CD4-positive, alpha-beta T cell (primary cell): ENCODE results near the gene BPIFB1. TPM values are rescaled to one million over a fixed set of nuclear protein-coding genes. Genes with fewer than 3 reads are reported as not detected.

ENCODE experiments used
- ATAC-seq: fragments of 200-7000 bp; cut with Tn5 transposase; one replicate; pipeline ENCODE4 v1.10.0; 2022; ENCODE audit warnings: mild to moderate bottlenecking; ENCODE audit not compliant: poor library complexity
- CTCF ChIA-PET: fragments of 350-600 bp; sonication (Branson Sonifier 250); formaldehyde crosslinking; loops from one replicate; lab custom pipeline; 2021; ENCODE audit warnings: antibody characterized with exemption, inconsistent platforms; lab: Charles Lee
- POLR2A ChIA-PET: fragments of 350-600 bp; sonication (Branson Sonifier 250); formaldehyde crosslinking; loops from one replicate; lab custom pipeline; 2021; ENCODE audit warnings: antibody characterized with exemption, inconsistent platforms; lab: Charles Lee
- DNase-seq, 14 experiments: peaks; one replicate each; pipeline ENCODE4 v3.0.0-alpha.2; 2013 to 2020; ENCODE audit warnings: mixed read lengths in 2 of 14
- H3K27ac ChIP-seq, 2 donors: one replicate each; pipeline versions ENCODE4 v1.5.1 to v1.7.0; 2013; ENCODE audit warnings: low read length in 2 of 2, low read depth in 1 of 2, mild to moderate bottlenecking in 1 of 2
- H3K27me3 ChIP-seq, 2 experiments: 1 replicate in 1 of 2; 2 replicates in 1 of 2; pipeline versions ENCODE4 v1.6.1 to v1.7.0; 2013; ENCODE audit warnings: low read length in 2 of 2, control low read depth in 1 of 2, mild to moderate bottlenecking in 1 of 2, moderate library complexity in 1 of 2; ENCODE audit not compliant: insufficient read depth in 2 of 2, control insufficient read depth in 1 of 2
- H3K36me3 ChIP-seq: one replicate; pipeline ENCODE4 v1.6.1; 2013; ENCODE audit warnings: low read length, control low read depth; ENCODE audit not compliant: insufficient read depth
- H3K4me1 ChIP-seq: one replicate; pipeline ENCODE4 v1.6.1; 2013; ENCODE audit warnings: low read length, control low read depth; ENCODE audit not compliant: insufficient read depth
- H3K4me3 ChIP-seq: one replicate; pipeline ENCODE4 v1.5.1; 2013; ENCODE audit warnings: mild to moderate bottlenecking, low read length, moderate library complexity
- H3K9me3 ChIP-seq, 2 experiments: 1 replicate in 1 of 2; 2 replicates in 1 of 2; pipeline versions ENCODE4 v1.6.1 to v1.7.0; 2013; ENCODE audit warnings: low read length in 2 of 2, mild to moderate bottlenecking in 2 of 2, control low read depth in 1 of 2, moderate library complexity in 1 of 2; ENCODE audit not compliant: control insufficient read depth in 1 of 2, insufficient read depth in 1 of 2
- H3K27ac Mint-ChIP-seq: one replicate; pipeline ENCODE4 v1.8.0; 2020; ENCODE audit warnings: mixed read lengths
- H3K27me3 Mint-ChIP-seq: one replicate; pipeline ENCODE4 v1.8.0; 2021; ENCODE audit warnings: mixed read lengths
- H3K36me3 Mint-ChIP-seq: one replicate; pipeline ENCODE4 v1.8.0; 2021; ENCODE audit warnings: low read depth, mixed read lengths
- H3K4me1 Mint-ChIP-seq: one replicate; pipeline ENCODE4 v1.8.0; 2021; ENCODE audit warnings: low read depth, mixed read lengths
- H3K4me3 Mint-ChIP-seq: one replicate; pipeline ENCODE4 v1.8.0; 2020; ENCODE audit warnings: mild to moderate bottlenecking, mixed read lengths
- H3K9me3 Mint-ChIP-seq: one replicate; pipeline ENCODE4 v1.8.0; 2020; ENCODE audit warnings: mixed read lengths
- intact Hi-C, 2 experiments: fragments of 100-400 bp; cut with DNase I in 1 of 2; cut with micrococcal nuclease in 1 of 2; formaldehyde crosslinking; loops; one replicate each; pipeline versions ENCODE4 v1.15.1 to v1.9.0; 2023 to 2025; cut with DNase I, micrococcal nuclease
- total RNA-seq, 174 experiments: library from RNA in 2 of 174; stranded (reverse) in 2 of 174; gene quantifications; one replicate each; pipeline ENCODE4 v1.2.3 and lab custom pipeline; 2021 to 2026
- TF ChIP-seq, protein P1 (sequence below): fragments of 200-600 bp; IDR thresholded peaks from one replicate; pipeline ENCODE4 v1.8.0; 2022; ENCODE audit warnings: antibody characterized with exemption, mild to moderate bottlenecking

Gene BPIFB1
- total RNA-seq, 2 experiments from 2014 or later: not detected

DNA sequence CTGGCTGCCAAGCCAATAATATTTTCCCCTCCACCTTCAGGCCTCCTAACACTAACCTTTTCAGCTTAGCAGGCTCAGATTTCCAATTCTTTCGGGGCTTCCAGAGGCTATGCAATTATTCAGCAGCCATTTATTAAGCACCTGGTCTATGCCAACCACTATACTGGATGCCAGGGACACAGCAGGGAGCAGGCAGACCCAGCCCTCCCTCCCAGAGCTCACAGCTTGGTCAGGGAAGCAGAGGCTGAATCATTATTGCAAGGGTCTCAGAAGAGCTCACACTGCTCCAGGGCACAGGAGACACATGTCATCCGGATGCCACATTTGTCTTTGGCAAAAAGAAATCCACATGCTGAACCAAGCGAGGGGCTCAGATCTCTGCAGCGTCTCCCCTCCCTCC lies 1.3 kb downstream of the BPIFB1 start:
- ATAC-seq: no peak
- peaks cover 0 to 4% of the 10 kb centered on the region in 2 experiments for H3K27me3 ChIP-seq
- H3K27ac Mint-ChIP-seq: no peak overlapping the region
- DNase-seq: no peak
- H3K9me3 Mint-ChIP-seq: no peaks in the 10 kb centered on the region
- H3K4me3 Mint-ChIP-seq: no peak overlapping the region
- TF ChIP-seq, protein P1, sequence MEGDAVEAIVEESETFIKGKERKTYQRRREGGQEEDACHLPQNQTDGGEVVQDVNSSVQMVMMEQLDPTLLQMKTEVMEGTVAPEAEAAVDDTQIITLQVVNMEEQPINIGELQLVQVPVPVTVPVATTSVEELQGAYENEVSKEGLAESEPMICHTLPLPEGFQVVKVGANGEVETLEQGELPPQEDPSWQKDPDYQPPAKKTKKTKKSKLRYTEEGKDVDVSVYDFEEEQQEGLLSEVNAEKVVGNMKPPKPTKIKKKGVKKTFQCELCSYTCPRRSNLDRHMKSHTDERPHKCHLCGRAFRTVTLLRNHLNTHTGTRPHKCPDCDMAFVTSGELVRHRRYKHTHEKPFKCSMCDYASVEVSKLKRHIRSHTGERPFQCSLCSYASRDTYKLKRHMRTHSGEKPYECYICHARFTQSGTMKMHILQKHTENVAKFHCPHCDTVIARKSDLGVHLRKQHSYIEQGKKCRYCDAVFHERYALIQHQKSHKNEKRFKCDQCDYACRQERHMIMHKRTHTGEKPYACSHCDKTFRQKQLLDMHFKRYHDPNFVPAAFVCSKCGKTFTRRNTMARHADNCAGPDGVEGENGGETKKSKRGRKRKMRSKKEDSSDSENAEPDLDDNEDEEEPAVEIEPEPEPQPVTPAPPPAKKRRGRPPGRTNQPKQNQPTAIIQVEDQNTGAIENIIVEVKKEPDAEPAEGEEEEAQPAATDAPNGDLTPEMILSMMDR: no peak
- H3K27ac ChIP-seq: no peak overlapping the region
- H3K36me3 ChIP-seq: no peaks in the 10 kb centered on the region
- H3K4me1 ChIP-seq: no peaks in the 10 kb centered on the region
- POLR2A ChIA-PET: no interaction called here
- intact Hi-C loops: no loop called here
- H3K4me1 Mint-ChIP-seq: no peaks in the 10 kb centered on the region
- H3K4me3 ChIP-seq: no peak overlapping the region
- H3K9me3 ChIP-seq: no peaks in the 10 kb centered on the region
- H3K27me3 Mint-ChIP-seq: peaks cover 18% of the 10 kb centered on the region
- CTCF ChIA-PET: no interaction called here
- no peaks in the 10 kb centered on the region for H3K36me3 Mint-ChIP-seq

DNA sequence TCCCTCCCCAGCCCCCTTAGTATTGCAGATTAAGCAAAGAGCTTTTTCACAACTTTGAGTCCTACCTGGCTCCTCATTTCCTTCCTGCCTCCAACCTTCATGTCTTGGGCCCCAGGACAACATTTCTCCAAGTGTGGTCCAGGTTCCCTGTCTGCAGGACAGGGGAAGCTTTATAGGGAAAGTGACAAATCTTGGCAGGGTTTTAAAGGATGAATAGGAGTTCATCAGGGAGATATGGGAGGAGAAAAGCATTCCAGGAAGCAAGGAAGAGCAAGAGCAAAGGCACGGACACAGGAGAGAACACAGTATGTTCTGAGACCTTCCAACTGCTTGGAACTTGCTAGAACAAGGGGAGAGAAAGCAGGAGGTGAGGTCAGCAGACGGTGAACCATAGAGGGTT lies 1.9 kb downstream of the BPIFB1 start:
- H3K4me3 Mint-ChIP-seq: no peak overlapping the region
- intact Hi-C loops: no loop called here
- Histone ChIP-seq H3K27me3 (peaks cover 0 to 4% of the 10 kb centered on the region in 2 experiments), H3K27ac (no peak overlapping the region), H3K4me1 (no peaks in the 10 kb centered on the region), H3K36me3 (no peaks in the 10 kb centered on the region), H3K4me3 (no peak overlapping the region), H3K9me3 (no peaks in the 10 kb centered on the region)
- ChIA-PET POLR2A (no interaction called here), CTCF (no interaction called here)
- H3K27me3 Mint-ChIP-seq: peaks cover 15% of the 10 kb centered on the region
- H3K36me3 Mint-ChIP-seq: no peaks in the 10 kb centered on the region
- TF ChIP-seq, protein P1: no peak
- no peaks in the 10 kb centered on the region for H3K4me1 Mint-ChIP-seq
- DNase-seq (no peak), ATAC-seq (no peak)
- H3K9me3 Mint-ChIP-seq: no peaks in the 10 kb centered on the region
- no peak overlapping the region for H3K27ac Mint-ChIP-seq

DNA sequence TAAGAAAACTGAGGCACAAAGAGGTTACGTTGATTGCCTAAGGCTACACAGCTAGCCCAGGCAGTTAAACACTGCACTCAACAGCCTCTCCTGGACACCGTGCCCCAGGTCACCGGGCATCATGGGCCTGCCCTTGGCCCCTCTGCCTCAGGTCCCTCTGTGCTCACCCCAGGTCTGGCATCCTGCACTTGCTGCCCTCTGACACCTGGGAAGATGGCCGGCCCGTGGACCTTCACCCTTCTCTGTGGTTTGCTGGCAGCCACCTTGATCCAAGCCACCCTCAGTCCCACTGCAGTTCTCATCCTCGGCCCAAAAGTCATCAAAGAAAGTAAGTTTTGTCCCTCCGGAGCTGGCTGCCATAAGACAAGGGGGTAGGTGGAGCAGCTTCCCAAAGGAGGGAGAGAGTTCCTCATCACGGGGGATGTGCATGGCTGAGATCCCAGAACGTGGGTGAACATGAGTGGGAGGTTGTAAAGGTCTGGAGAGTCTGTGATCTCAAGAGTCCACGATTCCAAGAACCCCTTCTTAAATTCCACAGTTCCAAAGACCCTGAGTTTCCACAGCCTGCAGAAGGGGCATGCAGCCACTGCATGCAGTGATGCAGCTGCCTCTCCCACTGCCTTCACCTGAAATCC lies 3.0 kb downstream of the BPIFB1 start:
- Mint-ChIP-seq H3K4me1 (no peaks in the 10 kb centered on the region), H3K27me3 (peaks cover 15% of the 10 kb centered on the region), H3K4me3 (no peak overlapping the region), H3K27ac (no peak overlapping the region), H3K9me3 (no peaks in the 10 kb centered on the region), H3K36me3 (no peaks in the 10 kb centered on the region)
- DNase-seq (no peak), ATAC-seq (no peak)
- H3K27me3 ChIP-seq: peaks cover 0 to 4% of the 10 kb centered on the region in 2 experiments
- no peak overlapping the region for H3K4me3 ChIP-seq
- CTCF ChIA-PET: no interaction called here
- TF ChIP-seq, protein P1: no peak
- no peaks in the 10 kb centered on the region for H3K4me1 ChIP-seq
- no peak overlapping the region for H3K27ac ChIP-seq
- no peaks in the 10 kb centered on the region for H3K9me3 ChIP-seq
- intact Hi-C loops: no loop called here
- no peaks in the 10 kb centered on the region for H3K36me3 ChIP-seq
- POLR2A ChIA-PET: no interaction called here
